Measurements from ENCODE around the gene PASD1. TPM values are rescaled to one million over a fixed set of nuclear protein-coding genes. Genes with fewer than 3 reads are reported as not detected.
"Not testable (repeated sequence)": the region's sequence is repeated elsewhere in the genome, so short reads cannot be mapped to it uniquely, and the experiment has no call there.

The PASD1 gene
- total RNA-seq, 4 donors from 2014 or later = not detected

DNA sequence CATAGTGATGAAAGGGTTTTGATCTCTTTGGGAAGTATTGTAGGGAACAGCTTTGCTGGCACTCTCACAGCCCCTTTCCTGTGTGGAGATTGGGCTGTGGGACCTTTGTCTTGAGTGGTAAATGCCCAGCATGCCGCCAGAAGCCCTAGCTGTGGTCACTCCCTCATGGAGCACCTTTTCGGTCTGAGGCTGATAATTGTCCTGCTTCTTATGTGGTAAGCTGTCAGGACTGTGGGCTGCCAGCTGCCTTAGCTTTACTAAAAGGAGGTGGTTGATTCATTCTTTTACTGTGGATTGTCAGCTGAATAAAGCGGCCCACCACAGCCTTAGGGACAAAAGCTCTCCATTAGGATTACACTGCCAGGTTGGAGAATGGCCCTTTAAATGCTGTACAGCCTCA lies 7.1 kb downstream of the PASD1 start:
- TF ChIP-seq CTCF (IDR thresholded peaks at IDR 0.05) = no peak
- DNase-seq (ENCODE audit: low spot score) = no peak
- ATAC-seq (ENCODE audit: low FRiP score) = no peak

DNA sequence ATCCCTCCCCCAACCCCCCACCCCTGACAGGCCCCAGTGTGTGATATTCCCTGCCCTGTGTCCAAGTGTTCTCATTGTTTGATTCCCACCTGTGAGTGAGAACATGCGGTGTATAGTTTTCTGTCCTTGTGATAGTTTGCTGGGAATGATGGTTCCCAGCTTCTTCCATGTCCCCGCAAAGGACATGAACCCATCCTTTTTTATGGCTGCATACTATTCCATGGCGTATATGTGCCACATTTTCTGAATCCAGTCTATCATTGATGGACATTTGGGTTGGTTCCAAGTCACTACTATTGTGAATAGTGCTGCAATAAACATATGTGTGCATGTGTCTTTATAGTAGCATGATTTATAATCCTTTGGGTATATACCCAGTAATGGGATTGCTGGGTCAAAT lies 29.9 kb downstream of the PASD1 start:
- DNase-seq (ENCODE audit: low spot score); ATAC-seq (ENCODE audit: low FRiP score): not testable (repeated sequence)

- DNase-seq (ENCODE audit: low spot score) (no peak), ATAC-seq (ENCODE audit: low FRiP score) (no peak)
- no peak for TF ChIP-seq CTCF (IDR thresholded peaks at IDR 0.05)
Observed at GRCh38 chrX:151596282-151596681, 32.8 kb downstream of the PASD1 start.

DNA sequence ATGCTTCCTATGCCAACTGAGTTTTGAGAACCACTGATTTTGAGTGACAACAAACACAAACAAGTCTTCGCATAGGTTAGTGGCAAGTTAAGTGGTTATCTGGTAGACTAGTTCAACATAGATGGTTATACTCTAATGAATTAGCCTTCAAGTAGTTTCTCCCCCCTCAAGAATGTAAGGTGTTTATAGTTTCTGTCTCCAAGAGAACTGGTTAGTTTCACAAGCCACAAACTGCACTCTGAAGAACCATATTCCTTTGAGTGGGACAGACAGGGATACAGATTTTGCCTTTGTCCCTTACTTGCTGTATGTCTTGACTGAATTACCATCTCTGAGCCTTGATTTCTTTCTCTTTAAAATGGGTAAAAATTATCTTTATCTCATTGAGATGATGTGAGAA lies 41.5 kb downstream of the PASD1 start:
- no peak for DNase-seq (ENCODE audit: low spot score)
- TF ChIP-seq CTCF (IDR thresholded peaks at IDR 0.05) = no peak
- ATAC-seq (ENCODE audit: low FRiP score) = no peak

GRCh38 chrX:151609222-151609621 lies 45.7 kb downstream of the PASD1 start:
- no peak for TF ChIP-seq CTCF (IDR thresholded peaks at IDR 0.05)
- ATAC-seq (ENCODE audit: low FRiP score) (no peak), DNase-seq (ENCODE audit: low spot score) (no peak)

DNA sequence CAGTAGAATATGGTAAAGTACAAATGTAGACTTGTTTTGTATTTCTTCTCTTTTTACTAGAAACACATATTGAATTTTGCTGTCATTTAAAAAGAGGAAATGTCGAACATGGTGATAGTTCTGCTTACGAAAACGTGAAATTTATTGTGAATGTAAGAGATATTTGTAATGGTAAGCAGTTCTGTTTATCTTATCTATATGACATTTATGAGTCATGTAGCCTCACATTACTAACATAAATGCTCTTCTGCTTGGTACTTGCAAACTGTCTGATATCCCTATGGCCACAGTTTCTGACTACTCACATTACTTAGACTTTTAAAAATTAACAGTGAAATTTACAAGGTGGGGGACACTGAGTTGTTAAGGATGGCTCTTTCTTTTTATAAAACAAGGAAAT lies 57.9 kb downstream of the PASD1 start:
- ATAC-seq (ENCODE audit: low FRiP score) = no peak
- no peak for DNase-seq (ENCODE audit: low spot score)
- no peak for TF ChIP-seq CTCF (IDR thresholded peaks at IDR 0.05)

- no peak for ATAC-seq (ENCODE audit: low FRiP score)
- TF ChIP-seq CTCF (IDR thresholded peaks at IDR 0.05) = no peak
- DNase-seq (ENCODE audit: low spot score) = no peak
Observed at GRCh38 chrX:151624677-151625076, 61.2 kb downstream of the PASD1 start.

DNA sequence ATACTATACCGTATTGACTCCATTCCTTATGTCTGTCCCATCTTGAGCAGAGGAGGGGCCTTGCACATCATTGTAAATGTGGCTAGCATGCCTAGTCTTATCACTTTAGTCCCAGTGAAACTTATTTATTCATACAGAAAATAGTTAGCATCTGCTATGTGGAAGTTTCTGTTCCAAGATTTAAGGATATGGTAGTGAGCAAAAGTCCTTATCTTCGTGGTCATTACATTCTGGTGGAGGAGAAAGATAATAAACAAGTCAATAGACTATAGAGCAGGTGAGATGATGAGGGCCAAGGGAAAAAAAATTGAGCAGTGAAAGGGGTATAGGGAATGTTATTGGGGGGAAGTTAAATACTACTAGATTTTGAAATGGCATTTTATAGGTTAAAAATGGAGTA lies 68.3 kb downstream of the PASD1 start:
- TF ChIP-seq CTCF (IDR thresholded peaks at IDR 0.05) = no peak
- no peak for ATAC-seq (ENCODE audit: low FRiP score)
- no peak for DNase-seq (ENCODE audit: low spot score)

All from omental fat pad (tissue), 4 donors.